ENCODE data around the gene NALCN.

GRCh38 chr13:101339202-101339601 is 77.1 kb downstream of the NALCN start:
- TF ChIP-seq CTCF (IDR thresholded peaks at IDR 0.05 in 4 of 5, conservative IDR thresholded peaks at IDR 0.05 in 1 of 5) (no peak), POLR2A (IDR thresholded peaks at IDR 0.05) (no peak)

All from gastrocnemius medialis (tissue), 4 donors.